ENCODE results near the gene COL13A1.

DNA sequence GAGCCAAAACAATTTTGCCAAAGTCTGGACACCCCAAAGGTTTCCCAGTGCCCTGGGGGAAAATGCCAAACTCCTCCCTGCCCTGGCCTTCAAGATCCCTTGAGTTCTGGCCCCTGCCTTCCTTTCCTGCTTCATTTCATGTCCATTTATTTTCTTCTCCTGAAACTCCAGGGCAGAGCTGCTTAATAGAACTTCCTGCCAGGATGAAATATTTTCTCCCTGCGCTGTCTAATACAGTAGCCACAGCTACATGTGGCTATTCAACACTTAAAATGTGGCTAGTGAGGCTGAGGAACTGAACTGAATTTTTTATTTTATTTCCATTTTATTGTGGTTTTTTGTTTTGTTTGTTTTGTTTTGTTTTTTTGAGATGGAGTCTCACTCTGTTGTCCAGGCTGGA, 49.6 kb downstream of the COL13A1 start:
- TF ChIP-seq, protein P1, sequence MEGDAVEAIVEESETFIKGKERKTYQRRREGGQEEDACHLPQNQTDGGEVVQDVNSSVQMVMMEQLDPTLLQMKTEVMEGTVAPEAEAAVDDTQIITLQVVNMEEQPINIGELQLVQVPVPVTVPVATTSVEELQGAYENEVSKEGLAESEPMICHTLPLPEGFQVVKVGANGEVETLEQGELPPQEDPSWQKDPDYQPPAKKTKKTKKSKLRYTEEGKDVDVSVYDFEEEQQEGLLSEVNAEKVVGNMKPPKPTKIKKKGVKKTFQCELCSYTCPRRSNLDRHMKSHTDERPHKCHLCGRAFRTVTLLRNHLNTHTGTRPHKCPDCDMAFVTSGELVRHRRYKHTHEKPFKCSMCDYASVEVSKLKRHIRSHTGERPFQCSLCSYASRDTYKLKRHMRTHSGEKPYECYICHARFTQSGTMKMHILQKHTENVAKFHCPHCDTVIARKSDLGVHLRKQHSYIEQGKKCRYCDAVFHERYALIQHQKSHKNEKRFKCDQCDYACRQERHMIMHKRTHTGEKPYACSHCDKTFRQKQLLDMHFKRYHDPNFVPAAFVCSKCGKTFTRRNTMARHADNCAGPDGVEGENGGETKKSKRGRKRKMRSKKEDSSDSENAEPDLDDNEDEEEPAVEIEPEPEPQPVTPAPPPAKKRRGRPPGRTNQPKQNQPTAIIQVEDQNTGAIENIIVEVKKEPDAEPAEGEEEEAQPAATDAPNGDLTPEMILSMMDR (IDR thresholded peaks at IDR 0.05; ENCODE audit: low read depth, low read length), result no peak
- no peak for TF ChIP-seq POLR2A (IDR thresholded peaks at IDR 0.05; ENCODE audit: extremely low read depth, insufficient read length)
